CD14-positive monocyte (primary cell): ENCODE data around the gene PRIMPOL. TPM values are rescaled to one million over a fixed set of nuclear protein-coding genes. Genes with fewer than 3 reads are reported as not detected.

Experiments
- DNase-seq, 3 donors: peaks; one replicate each; pipeline ENCODE4 v3.0.0-alpha.2; 2011 to 2022
- H2AFZ ChIP-seq: 2 replicates; pipeline ENCODE4 v1.6.0; 2012; ENCODE audit warnings: mild to moderate bottlenecking, low read depth, low read length, inconsistent platforms; ENCODE audit not compliant: insufficient read depth, poor library complexity, severe bottlenecking
- H3K27ac ChIP-seq, 2 donors: 1 replicate in 1 of 2; 2 replicates in 1 of 2; pipeline ENCODE4 v1.5.1; 2012 to 2013; ENCODE audit warnings: low read length in 2 of 2, control low read depth in 1 of 2, inconsistent platforms in 1 of 2, low read depth in 1 of 2, mild to moderate bottlenecking in 1 of 2
- H3K27me3 ChIP-seq, 2 donors: one replicate each; pipeline versions ENCODE4 v1.6.0 to v1.6.1; 2011 to 2013; ENCODE audit warnings: low read length in 2 of 2; ENCODE audit not compliant: control insufficient read depth in 2 of 2, insufficient read depth in 2 of 2
- H3K36me3 ChIP-seq, 2 donors: replicated peaks in 1 of 2; 1 replicate in 1 of 2; 2 replicates in 1 of 2; pipeline versions ENCODE4 v1.5.1 to v1.6.1; 2012 to 2013; ENCODE audit warnings: low read length in 2 of 2, control low read depth in 1 of 2, inconsistent platforms in 1 of 2, mild to moderate bottlenecking in 1 of 2; ENCODE audit not compliant: insufficient read depth in 2 of 2, control insufficient read depth in 1 of 2
- H3K4me1 ChIP-seq, 2 donors: 1 replicate in 1 of 2; 2 replicates in 1 of 2; pipeline versions ENCODE4 v1.5.1 to v1.6.1; 2012 to 2013; ENCODE audit warnings: low read length in 2 of 2, control low read depth in 1 of 2, inconsistent platforms in 1 of 2, mild to moderate bottlenecking in 1 of 2, moderate library complexity in 1 of 2; ENCODE audit not compliant: insufficient read depth in 2 of 2, control insufficient read depth in 1 of 2
- H3K4me2 ChIP-seq: replicated peaks from 2 replicates; pipeline ENCODE3; 2012; ENCODE audit warnings: low read length, moderate library complexity, mild to moderate bottlenecking; ENCODE audit not compliant: poor library complexity, severe bottlenecking; ENCODE audit errors: extremely low read depth
- H3K4me3 ChIP-seq, 3 experiments: fragments of 200-600 bp in 1 of 3; sonication (generic) in 1 of 3; replicated peaks in 1 of 3; 1 replicate in 2 of 3; 2 replicates in 1 of 3; pipeline ENCODE4 v1.5.1; 2011 to 2013; ENCODE audit warnings: low read length in 3 of 3, mild to moderate bottlenecking in 3 of 3, control low read depth in 2 of 3, low read depth in 2 of 3, inconsistent platforms in 1 of 3, moderate library complexity in 1 of 3
- H3K79me2 ChIP-seq: 2 replicates; pipeline ENCODE4 v1.6.0; 2012; ENCODE audit warnings: mild to moderate bottlenecking, control low read depth, inconsistent platforms, low read length, moderate library complexity; ENCODE audit not compliant: insufficient read depth
- H3K9ac ChIP-seq: 2 replicates; pipeline ENCODE4 v1.6.0; 2017; ENCODE audit warnings: low read length, mild to moderate bottlenecking; ENCODE audit not compliant: insufficient read depth, poor library complexity, severe bottlenecking
- H3K9me3 ChIP-seq, 2 donors: replicated peaks in 1 of 2; 1 replicate in 1 of 2; 2 replicates in 1 of 2; pipeline versions ENCODE4 v1.5.1 to v1.6.1; 2012 to 2013; ENCODE audit warnings: low read length in 2 of 2, control low read depth in 1 of 2; ENCODE audit not compliant: control insufficient read depth in 1 of 2, insufficient read depth in 1 of 2
- H4K20me1 ChIP-seq: 2 replicates; pipeline ENCODE4 v1.6.0; 2012; ENCODE audit warnings: mild to moderate bottlenecking, low read length, control low read depth, moderate library complexity; ENCODE audit not compliant: insufficient read depth
- H3K27ac Mint-ChIP-seq, 7 donors: one replicate each; pipeline ENCODE4 v1.8.0; 2020; ENCODE audit warnings: mild to moderate bottlenecking in 7 of 7, mixed read lengths in 7 of 7, moderate library complexity in 6 of 7, inconsistent platforms in 2 of 7
- H3K27me3 Mint-ChIP-seq, 3 donors: one replicate each; pipeline ENCODE4 v1.8.0; 2021 to 2022; ENCODE audit warnings: low read depth in 3 of 3, mild to moderate bottlenecking in 3 of 3, mixed read lengths in 3 of 3, moderate library complexity in 3 of 3, inconsistent platforms in 1 of 3
- H3K36me3 Mint-ChIP-seq, 2 donors: one replicate each; pipeline ENCODE4 v1.8.0; 2020; ENCODE audit warnings: mixed read lengths in 2 of 2, inconsistent platforms in 1 of 2, mild to moderate bottlenecking in 1 of 2
- H3K4me1 Mint-ChIP-seq: one replicate; pipeline ENCODE4 v1.8.0; 2020; ENCODE audit warnings: mild to moderate bottlenecking, mixed read lengths
- H3K4me3 Mint-ChIP-seq, 2 donors: one replicate each; pipeline ENCODE4 v1.8.0; 2020; ENCODE audit warnings: mild to moderate bottlenecking in 2 of 2, mixed read lengths in 2 of 2, moderate library complexity in 1 of 2
- H3K9me3 Mint-ChIP-seq, 7 donors: one replicate each; pipeline ENCODE4 v1.8.0; 2020 to 2022; ENCODE audit warnings: mixed read lengths in 7 of 7, mild to moderate bottlenecking in 6 of 7, moderate library complexity in 6 of 7, inconsistent platforms in 2 of 7
- CTCF ChIP-seq: fragments of 200-600 bp; IDR thresholded peaks from one replicate; pipeline ENCODE4 v1.8.0; 2022; ENCODE audit warnings: antibody characterized with exemption, mild to moderate bottlenecking
- WGBS: methylation state at CpG from one replicate; pipeline ENCODE4 v1.1.5; 2013; ENCODE audit warnings: missing lambda C conversion rate; ENCODE audit not compliant: insufficient coverage; 5-methylcytosine and 5-hydroxymethylcytosine counted together
- intact Hi-C, 2 donors: fragments of 100-400 bp; cut with micrococcal nuclease; formaldehyde crosslinking; loops; one replicate each; pipeline versions ENCODE4 v1.15.0 to v1.15.1; 2023
- polyA plus RNA-seq, 3 donors: library from polyadenylated mRNA; depleted of rRNA in 1 of 3; unstranded in 2 of 3; stranded (reverse) in 1 of 3; fragments of 300-500 nt in 2 of 3; fragments of >200 nt in 1 of 3; fragmentation: Illumina TruSeq in 2 of 3; gene quantifications; 1 replicate in 2 of 3; 2 replicates in 1 of 3; pipeline ENCODE4 v1.2.3, GENCODE V29; 2012 to 2021

PRIMPOL gene
- polyA plus RNA-seq, 3 donors = 7.0 to 10.5 (median 10.0) TPM

- H3K36me3 Mint-ChIP-seq = peaks cover 50 to 56% of the 10 kb centered on the region in 2 donors
- no peak overlapping the region for H3K4me3 ChIP-seq
- H3K79me2 ChIP-seq = no peaks in the 10 kb centered on the region
- peaks cover 0 to 2% (median 0%) of the 10 kb centered on the region in 7 donors for H3K9me3 Mint-ChIP-seq
- H3K27ac Mint-ChIP-seq = peak overlapping the region in 2 of 7 donors; percentile 42 to 79
- H3K4me3 Mint-ChIP-seq = no peak overlapping the region
- peaks cover 19 to 42% of the 10 kb centered on the region in 2 donors for H3K36me3 ChIP-seq
- intact Hi-C loops = no loop called here
- no peak overlapping the region for H2AFZ ChIP-seq
- H3K27me3 Mint-ChIP-seq = peaks cover 0 to 3% (median 0%) of the 10 kb centered on the region in 3 donors
- peaks cover 17 to 20% of the 10 kb centered on the region in 2 donors for H3K4me1 ChIP-seq
- H3K27ac ChIP-seq = no peak overlapping the region
- H3K9ac ChIP-seq = no peak overlapping the region
- DNase-seq = no peak
- H3K9me3 ChIP-seq = no peaks in the 10 kb centered on the region
- no peak overlapping the region for H3K4me2 ChIP-seq
- H3K4me1 Mint-ChIP-seq = peaks cover 17% of the 10 kb centered on the region
- no peak for TF ChIP-seq CTCF
- WGBS = 98% methylated on average over 6 of the region's 6 CpGs
- H3K27me3 ChIP-seq = no peaks in the 10 kb centered on the region
- no peaks in the 10 kb centered on the region for H4K20me1 ChIP-seq
Observed at GRCh38 chr4:184672741-184673140, 23.2 kb downstream of the PRIMPOL start.

- Histone ChIP-seq H3K4me3 (no peak overlapping the region), H3K27me3 (no peaks in the 10 kb centered on the region), H4K20me1 (no peaks in the 10 kb centered on the region), H3K9ac (no peak overlapping the region), H3K9me3 (no peaks in the 10 kb centered on the region), H3K4me2 (no peak overlapping the region), H3K4me1 (peaks cover 4 to 7% of the 10 kb centered on the region in 2 donors), H2AFZ (no peak overlapping the region), H3K36me3 (peaks cover 19 to 42% of the 10 kb centered on the region in 2 donors), H3K27ac (peak overlapping the region in 1 of 2 donors; percentile 21), H3K79me2 (no peaks in the 10 kb centered on the region)
- Mint-ChIP-seq H3K4me3 (no peak overlapping the region), H3K9me3 (peaks cover 0 to 2% (median 0%) of the 10 kb centered on the region in 7 donors), H3K36me3 (peaks cover 39 to 49% of the 10 kb centered on the region in 2 donors), H3K27me3 (peaks cover 0 to 3% (median 0%) of the 10 kb centered on the region in 3 donors), H3K27ac (peak overlapping the region in 3 of 7 donors; percentile 13 to 68 (median 67)), H3K4me1 (peaks cover 5% of the 10 kb centered on the region)
- intact Hi-C loops = no loop called here
- no CpG with 5 or more reads among the region's 4 CpGs for WGBS
- TF ChIP-seq CTCF = no peak
- DNase-seq = no peak
Observed at GRCh38 chr4:184674011-184674410, 24.5 kb downstream of the PRIMPOL start.
